ENCODE data around the gene CACNG6.
"Not testable (repeated sequence)": the region's sequence is repeated elsewhere in the genome, so short reads cannot be mapped to it uniquely, and the experiment has no call there.

CACNG6 gene, protein sequence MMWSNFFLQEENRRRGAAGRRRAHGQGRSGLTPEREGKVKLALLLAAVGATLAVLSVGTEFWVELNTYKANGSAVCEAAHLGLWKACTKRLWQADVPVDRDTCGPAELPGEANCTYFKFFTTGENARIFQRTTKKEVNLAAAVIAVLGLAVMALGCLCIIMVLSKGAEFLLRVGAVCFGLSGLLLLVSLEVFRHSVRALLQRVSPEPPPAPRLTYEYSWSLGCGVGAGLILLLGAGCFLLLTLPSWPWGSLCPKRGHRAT

DNA sequence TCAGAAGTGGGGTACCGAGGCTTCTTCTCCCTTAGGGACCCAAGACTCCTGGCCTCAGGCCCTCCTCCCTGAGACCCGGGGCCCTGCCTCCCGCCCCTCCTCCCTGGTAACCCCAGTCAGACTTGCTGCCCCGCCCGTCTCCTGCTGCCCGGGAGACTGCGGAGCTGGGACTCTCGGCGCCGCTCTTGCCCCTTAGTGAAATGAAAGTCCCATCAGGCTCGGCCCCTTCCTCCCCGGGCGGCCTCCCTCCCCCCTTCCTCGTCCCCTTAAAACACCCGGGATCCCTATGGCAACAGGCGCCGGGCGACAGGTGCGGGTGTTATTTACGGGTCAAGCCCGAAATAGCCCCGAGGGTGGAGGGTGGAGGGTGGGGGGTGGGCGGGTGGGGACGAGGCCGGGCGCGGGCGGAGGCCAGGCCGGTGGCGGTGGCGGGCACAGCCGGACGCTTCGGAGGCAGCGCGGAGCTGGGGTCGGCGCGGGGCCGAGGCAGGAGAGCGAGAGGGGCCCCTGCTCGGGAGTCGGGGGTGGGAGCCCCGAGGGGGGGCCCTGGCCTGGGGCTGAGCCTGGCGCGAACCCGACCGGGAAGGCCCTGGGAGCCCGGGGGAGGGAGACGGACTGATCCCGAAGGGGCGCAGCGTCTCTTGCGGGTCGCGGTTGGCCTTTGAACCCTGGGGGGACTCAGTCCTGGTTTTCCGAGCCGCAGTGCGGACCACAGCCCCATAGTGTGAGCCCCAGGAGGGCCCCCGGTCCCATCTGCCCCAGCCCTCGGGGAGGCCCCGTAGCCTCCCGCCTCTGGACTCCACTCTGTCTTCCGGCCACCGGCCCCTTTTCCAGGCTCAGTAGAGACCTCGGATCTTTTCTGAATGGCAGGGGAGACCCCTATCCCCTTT lies at the start of gene CACNG6:
Gene CACNG6, plus strand, starts transcription at position 414 of the 890 bp plus-strand sequence. CDS start 1,241 bp downstream, outside the sequence.
- peak in 4 of 51 donors; percentile 3 to 17 (median 8) for DNase-seq

DNA sequence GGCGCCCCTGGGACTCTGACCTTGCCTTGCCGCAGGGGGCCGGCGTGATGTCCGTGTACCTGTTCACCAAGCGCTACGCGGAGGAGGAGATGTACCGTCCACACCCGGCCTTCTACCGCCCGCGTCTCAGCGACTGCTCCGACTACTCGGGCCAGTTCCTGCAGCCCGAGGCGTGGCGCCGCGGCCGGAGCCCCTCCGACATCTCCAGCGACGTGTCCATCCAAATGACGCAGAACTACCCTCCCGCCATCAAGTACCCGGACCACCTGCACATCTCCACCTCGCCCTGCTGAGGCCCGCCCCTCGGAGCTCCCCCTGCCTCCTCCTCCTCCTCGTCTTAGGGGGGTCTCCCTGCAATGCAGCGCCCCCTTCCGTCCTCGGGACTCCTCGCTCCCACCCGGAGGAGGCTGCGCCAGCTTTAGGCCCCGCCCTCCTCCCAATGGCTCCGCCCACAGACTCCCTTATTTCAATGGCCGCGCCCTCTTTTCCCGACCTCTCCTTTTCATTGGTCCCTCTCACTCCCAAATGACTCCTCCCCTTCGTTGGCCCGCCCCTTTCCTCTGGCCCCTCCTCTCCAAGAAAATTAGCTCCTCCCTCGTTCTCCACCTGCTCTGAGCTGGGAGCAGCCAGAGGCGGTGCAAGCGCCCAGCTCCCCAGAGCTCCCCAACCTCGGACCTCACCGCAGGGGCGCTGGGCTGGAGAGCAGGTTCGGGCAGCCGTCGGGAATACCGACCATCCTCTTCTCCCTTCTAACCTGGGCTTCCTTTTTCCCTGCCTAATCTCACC lies 49.2 kb upstream of the CACNG6 start:
- peak in 4 of 51 donors; percentile 6 to 30 (median 12) for DNase-seq

DNA sequence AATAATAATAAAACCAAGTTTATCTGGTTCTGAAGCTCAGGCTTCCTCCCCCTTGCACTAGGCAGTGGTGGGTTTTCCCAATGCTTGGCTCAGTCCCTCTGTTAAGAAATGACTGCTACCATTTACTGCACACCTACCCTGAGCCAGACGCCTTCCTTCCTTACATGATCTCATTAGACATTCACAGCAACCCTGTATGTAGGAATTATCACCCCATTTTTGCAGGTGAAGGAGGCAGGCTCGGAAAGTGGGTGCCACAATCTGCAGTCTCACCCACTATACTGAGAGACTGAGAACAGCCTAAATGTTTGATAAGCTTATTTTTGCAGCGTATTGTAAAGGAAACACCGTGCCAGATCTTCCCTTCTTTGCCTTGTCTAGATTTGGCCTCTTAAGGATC lies 47.0 kb upstream of the CACNG6 start:
- DNase-seq, result no peak

DNA sequence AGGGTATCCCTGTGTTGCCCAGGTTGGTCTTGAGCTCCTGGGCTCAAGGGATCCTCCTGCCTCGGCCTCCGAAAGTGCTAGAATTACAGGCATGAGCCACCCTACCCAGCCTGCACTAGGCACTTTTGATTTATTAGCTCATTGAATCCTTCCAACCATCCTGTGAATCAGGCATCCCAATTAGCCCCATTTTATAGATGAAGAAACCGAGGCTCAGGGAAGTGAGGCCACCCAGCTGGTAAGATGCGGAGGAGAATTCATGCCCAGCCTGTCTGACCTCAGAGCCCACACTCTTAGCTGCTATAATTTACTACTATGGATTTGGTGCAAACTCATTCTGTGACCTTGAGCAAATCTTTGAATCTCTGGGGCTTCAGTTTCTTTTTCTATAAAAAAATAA lies 46.5 kb upstream of the CACNG6 start:
- no peak for DNase-seq

DNA sequence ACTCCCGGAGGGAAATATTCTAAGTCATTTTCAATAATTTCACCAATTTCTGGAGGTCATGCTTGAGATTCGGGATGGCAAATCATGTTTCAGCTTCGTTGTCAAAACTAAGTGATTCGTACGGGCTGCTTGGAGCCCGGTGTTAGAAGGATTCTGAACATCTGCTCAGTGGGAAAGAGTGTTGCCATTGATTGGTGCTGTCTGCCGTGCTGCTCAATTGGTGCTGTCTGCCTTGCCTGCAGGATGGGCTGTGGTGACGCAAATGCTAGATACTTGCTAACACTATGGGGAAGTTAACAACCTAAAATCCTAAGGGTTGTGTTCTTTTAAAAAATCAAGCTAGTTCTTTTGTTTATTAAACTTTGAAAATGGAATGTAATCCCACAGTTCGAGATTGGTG lies 46.0 kb upstream of the CACNG6 start:
- DNase-seq, result peak in 1 of 51 donors; percentile 7

DNA sequence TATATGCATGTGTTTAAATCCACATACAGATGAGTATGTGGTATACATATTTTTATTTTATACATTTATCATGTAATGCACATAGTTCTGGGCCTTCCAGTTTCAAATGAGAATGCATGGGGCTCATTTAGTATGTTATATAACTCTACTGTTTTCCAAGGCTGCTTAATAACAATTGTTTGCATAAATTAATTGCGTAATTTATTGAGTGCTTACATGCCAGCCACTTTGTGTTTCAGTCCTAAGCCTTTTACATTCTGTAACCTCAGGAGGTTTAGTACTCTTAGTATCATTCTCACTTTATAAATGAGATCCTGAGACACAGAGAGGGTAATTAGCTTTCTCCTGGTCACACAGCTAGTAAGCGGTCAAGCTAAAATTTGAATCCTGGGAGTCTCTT lies 45.4 kb upstream of the CACNG6 start:
- DNase-seq, result no peak

DNA sequence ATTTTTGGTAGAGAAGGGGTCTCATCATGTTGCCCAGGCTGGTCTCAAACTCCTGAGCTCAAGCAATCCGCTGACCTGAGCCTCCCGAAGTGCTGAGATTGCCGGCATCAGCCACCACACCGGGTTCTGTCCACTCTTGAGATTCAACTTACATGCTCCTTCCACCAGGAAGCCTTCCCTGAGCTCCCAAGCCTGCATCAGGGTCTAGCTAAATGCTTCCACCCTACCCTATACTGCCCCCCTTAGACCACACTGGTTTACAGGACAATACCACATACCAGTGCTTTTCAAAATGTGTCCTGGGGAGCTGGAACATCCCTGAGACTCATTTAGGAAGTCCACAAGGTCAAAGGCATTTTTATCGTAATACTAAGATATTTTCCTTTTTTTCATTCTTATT lies 43.8 kb upstream of the CACNG6 start:
- DNase-seq, result no peak

DNA sequence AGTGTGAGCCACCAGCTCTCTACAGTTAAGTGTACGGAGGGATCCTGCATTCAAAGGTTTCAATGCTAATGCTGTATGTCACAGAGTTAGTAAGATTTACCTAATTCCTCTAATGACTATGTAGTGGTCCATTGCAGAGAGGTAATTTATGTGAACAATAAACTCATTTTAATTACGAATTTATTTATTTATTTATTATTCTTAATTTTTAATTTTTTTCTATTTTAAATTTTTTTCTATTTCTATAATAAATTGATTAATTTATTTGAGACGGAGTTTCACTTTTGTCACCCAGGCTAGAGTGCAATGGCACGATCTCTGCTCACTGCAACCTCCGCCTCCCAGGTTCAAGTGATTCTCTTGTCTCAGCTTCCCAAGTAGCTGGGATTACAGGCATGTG lies 42.8 kb upstream of the CACNG6 start:
- not testable (repeated sequence) for DNase-seq

DNA sequence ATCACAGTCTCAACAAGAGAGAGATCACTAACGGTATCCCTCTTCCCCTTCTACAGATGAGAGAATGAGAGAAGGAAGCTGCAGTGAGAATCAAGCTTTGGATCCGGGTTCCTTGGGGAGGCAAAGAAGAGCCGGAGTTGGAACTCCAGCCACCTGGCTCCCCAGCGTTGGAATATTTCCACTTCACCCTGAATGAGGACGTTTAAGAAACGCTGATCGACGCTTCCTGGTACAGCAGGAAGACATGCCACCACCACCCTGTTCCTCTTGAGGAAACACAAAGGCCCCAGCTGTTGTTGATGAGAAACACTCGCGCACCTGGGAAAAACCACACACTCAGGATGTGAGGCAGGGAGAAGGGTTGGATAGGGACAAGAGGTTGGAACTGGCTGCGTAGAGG lies 40.0 kb upstream of the CACNG6 start:
- no peak for DNase-seq

DNA sequence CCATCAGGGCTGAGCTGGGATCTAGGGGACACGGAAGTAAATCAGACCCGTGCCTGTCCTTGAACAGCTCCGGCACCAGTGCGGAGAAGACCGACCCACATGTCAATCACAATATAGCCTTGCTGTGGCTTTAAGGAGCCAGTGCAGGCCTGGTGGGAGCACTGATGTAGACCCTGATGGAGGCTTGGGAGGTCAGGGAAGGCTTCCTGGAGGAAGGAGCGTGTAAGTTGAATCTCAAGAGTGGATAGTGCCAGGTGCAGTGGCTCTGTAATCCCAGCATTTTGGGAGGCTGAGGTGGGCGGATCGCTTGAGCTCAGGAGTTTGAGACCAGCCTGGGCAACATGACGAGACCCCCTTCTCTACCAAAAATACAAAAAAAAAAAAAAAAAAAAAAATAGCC lies 39.5 kb upstream of the CACNG6 start:
- DNase-seq, result no peak

DNA sequence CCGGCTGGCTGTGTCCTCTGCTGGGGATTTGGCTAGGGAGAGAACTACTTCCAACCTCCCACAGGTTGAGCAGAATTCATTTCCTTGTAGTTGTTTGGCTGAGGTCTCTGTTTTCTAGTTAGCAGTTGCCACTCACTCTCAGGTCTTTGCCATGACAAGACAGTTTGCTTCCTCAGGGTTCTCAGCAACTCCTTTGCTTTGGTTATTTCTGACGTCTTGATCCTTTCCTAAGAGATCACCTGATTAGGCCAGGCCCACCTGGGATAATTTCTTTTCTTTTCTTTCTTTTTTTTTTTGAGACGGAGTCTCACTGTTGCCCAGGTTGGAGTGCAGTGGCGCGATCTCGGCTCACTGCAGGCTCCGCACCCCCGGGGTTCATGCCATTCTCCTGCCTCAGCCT lies 38.1 kb upstream of the CACNG6 start:
- no peak for DNase-seq

DNA sequence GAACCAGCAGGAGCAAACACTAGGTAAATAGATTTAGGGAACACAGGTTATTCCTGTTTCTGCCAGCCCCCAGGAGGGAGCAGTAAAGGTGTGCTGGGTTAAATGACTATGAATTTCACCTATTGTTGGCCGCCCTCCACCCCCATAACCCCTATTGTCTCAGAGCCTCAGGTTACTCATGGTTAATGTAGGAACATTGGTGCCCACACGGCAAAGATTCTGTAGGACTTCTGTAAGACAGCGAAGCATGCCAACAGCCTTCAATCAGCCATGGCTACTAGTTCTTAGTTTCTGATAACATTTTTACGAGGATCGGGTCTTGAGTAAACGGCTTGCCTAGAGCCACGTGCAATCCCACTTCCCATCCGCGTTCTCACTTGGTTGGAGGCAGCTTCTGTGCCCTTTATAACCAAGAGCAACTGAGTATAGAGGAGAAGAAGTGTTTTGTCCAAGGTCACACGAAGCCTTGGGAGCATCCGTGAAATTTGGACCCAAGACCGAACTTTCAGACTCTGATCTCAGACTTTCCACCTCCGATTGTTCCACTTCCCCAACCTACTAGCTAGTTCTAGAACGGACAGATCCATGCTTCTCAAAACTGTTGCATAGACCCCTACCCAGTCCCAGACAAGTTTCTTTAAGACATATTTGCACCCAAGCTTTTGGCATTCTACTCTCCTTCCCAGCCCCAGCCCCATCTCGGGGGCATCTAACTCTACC lies 33.8 kb upstream of the CACNG6 start:
- DNase-seq, result no peak

DNA sequence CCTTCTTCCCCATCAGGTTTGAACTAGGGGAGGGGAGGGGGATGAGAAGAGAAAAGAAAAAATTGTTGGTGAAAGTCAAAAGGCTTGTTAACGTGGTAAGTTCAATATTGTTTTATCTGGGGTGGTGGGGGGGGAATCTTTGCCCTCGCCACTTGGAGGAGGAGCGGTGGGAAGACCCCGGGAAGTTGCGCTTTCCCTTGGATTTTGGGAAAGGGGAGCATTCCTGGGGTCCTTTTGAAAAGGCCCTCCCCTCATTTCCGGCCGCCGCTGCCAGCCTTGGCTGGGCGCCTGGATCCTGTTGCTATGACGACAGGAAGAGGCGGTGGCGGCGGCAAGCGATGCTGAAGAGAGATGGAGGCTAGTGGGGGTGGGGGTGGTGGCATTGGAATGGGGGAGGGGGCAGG lies 33.3 kb upstream of the CACNG6 start:
- peak in 30 of 51 donors; percentile 2 to 64 (median 38) for DNase-seq

DNA sequence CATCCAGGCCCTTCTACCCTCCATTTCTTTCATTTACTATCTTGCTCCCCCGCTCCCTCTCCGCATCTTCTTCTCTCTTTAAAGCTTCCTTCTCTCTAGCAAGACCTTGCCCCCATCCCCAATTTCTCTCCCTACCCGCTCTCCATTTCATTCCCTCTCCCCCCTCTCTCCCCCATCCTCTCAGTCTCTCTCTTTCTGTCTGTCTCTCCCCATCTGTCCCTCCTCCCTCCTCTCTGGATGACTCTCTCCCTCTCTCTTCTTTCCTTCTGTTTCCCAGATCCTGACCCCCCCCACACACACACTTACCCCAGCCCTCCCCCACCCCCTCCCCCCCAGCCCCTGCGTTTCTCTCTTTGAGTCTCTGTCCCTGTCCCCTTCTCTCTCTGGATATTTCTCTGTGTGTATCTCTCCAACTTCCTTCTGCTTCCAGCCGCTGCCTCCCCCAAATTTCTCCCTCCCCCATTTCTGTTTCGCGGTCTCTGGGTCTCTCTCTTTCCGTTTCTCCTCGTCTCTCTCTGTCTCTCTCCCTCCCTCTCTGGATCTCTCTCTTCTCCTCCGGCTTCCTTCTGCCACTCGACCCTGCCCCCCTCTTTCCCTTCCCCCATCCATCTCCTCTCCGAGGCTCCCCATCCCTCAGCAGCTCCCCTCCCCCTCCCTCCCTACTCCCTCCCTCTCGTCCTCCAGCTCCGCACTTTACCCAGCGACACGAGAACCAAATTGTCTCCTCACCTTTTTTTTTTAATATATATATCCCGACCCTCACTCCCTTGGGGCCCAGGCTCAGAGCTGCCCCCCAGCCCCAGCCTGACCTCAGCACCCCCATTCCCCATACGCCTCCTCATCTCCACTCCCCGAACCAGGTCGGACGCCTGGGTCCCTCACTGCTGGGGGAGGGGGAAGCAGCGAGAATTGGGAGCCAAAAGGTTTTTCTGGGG lies 32.3 kb upstream of the CACNG6 start:
- peak in 8 of 51 donors; percentile 5 to 38 (median 16) for DNase-seq

DNA sequence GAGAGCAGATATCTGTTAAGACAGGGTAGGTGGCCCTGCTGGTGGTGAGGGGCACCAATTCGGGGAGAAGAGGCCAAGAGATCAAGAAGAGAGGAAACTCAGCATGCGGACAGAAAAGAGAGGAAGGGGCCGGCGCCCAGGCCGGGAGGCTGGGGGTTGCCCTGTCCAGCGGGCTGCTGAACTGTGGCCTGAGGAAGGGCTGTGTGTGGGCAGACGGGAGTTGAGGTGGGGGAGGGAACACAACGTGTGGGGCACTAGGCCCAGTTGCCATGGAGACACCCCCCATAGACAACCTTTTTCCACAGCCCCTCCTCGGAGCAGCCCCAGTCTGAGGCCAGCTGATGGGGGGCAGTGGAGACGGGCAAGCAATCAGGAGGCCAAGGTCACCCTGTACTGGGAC lies 31.2 kb upstream of the CACNG6 start:
- DNase-seq, result no peak

DNA sequence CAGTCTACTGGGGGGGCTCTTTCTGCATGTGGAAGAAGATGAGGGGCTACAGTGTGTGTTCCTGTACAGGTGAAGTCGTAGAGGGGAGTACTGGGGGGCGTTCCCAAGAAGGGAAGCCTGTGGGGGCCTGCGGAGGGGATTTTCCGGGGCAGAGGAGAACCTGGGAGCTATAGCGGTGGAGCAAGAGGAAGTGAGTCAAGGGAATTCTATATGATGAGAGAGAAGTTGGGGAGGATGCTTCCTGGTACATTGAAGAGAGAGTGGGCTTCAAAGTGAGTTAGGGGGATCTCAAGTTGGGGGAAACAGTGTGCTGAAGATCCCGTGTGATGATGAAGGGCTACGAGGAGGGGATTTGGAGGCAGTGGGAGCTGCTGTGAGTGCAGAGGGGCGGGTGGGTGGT lies 30.6 kb upstream of the CACNG6 start:
- no peak for DNase-seq

DNA sequence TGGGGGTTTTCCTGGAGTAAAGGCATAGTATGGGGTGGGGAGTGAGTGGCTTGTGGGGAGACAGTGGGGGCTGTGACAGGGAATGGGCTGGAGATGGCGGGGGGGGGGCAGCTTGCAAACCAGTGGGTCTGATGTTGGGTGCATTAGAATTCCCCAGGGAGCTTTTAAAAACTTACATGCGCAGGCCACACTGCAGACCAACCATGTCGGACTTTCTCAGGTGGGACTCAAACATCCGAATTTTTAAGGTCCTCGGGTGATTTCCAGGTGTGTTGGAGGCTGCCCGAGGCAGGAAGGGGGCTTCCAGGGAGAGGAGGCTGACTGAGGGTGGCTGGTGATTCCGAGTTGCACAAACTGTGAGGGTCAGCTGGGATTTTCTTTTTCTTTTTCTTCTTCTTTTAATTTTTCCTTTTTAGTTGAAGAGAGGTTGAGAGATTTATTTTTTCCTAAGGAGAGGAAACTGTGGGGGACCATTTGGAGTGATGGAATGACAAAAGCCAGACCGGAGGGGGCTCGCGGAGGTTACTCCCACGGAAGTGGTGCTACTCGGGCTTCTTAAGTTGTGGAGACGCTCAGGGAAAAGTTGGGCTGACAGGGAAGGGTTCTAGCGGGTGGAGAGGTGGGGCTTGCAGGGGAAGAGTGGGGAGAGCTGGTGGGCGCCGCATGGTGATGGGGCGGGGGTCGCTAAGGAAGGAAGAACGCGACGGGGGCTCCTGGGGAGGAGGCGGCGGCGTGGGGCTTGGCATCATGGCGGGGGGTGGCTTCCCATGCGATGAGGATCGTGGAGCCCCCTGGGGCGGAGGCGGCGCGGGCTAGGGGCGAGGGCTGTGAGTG lies 29.7 kb upstream of the CACNG6 start:
- DNase-seq, result peak in 1 of 51 donors; percentile 1

DNA sequence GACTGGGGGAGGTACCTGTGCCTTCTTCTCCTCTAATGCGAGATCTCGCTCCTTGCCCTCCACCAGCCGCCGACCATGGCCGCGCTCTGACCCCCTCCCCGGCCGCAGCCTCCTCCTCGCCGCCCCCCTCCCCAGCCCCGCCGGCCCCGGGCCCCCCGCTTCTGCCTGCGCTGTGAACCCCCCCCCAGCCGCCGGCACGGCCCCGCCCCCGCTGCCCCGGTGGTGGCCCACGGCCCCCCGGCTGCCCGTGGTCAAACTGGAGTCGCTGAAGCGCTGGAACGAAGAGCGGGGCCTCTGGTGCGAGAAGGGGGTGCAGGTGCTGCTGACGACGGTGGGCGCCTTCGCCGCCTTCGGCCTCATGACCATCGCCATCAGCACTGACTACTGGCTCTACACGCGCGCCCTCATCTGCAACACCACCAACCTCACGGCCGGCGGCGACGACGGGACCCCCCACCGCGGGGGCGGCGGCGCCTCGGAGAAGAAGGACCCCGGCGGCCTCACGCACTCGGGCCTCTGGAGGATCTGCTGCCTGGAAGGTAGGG lies 28.5 kb upstream of the CACNG6 start, which contains the start of gene CACNG8:
Gene CACNG8, plus strand, starts transcription at position 51 of the 545 bp plus-strand sequence.
- DNase-seq, result no peak

DNA sequence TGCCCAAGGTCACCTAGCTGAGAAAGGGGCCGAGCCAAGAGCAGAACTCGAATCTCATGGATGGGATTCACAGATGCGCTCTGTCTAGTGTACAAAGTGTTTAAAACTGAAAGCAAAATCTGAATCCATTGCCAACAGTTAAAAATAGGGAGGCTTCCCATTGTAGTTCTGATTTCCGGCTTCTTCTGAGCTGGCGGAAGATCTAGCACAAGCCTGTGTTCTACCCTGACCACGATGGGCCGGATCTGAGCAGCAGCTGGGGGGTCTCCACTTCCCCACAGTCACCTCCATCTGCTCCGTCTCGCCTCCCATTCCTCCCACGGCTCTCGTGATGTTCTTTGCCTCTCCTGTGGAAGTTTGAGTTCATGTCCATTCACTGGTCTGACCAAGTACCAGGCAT lies 26.3 kb upstream of the CACNG6 start:
- DNase-seq, result no peak

All from hypothalamus (tissue), 51 donors.